NK-92 (cell line): ENCODE results near the gene IPO11.
"Not testable (repeated sequence)": the region's sequence is repeated elsewhere in the genome, so short reads cannot be mapped to it uniquely, and the experiment has no call there.

Experiments used
- DNase-seq: peaks from one replicate; lab custom pipeline; 2025; ENCODE audit not compliant: unreplicated experiment; lab: John Stamatoyannopoulos, UW

The IPO11 gene

DNA sequence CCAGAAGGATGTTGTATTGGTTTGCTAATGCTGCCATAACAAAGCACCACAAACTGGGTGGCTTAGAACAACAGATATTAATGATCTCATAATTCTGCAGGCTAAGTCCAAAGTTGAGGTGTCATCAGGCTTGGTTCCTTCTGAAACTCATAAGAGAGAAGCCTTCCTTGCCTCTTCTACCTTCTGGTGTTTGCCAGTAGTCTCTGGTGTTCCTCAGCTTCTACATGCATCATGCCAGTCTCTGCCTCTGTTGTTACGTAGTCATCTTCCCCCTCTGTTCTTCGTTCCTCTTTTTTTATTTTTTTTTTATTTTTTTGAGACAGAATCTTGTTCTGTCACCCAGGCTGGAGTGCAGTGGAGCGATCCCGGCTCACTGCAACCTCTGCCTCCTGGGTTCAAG is 227.9 kb downstream of the IPO11 start:
- DNase-seq, result no peak

DNA sequence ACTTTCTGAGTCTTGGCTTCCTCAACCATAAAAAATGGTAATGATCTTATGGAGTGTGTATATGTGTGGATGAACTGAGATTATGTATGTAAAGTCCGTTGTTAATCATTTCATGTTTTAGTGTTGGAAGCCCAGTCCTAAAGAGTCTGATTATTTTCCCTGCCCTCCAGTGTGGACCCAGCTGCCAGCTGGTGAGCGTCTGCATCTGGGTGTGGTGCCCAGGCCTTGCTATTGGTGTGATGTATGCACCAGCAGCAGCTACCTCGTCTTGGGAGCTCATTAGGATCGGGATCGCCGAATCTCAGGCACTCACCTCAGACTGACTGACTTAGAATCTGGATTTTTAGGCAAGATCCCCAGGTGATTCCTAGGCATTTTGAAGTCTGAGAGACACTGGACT is 229.9 kb downstream of the IPO11 start:
- DNase-seq, result no peak

DNA sequence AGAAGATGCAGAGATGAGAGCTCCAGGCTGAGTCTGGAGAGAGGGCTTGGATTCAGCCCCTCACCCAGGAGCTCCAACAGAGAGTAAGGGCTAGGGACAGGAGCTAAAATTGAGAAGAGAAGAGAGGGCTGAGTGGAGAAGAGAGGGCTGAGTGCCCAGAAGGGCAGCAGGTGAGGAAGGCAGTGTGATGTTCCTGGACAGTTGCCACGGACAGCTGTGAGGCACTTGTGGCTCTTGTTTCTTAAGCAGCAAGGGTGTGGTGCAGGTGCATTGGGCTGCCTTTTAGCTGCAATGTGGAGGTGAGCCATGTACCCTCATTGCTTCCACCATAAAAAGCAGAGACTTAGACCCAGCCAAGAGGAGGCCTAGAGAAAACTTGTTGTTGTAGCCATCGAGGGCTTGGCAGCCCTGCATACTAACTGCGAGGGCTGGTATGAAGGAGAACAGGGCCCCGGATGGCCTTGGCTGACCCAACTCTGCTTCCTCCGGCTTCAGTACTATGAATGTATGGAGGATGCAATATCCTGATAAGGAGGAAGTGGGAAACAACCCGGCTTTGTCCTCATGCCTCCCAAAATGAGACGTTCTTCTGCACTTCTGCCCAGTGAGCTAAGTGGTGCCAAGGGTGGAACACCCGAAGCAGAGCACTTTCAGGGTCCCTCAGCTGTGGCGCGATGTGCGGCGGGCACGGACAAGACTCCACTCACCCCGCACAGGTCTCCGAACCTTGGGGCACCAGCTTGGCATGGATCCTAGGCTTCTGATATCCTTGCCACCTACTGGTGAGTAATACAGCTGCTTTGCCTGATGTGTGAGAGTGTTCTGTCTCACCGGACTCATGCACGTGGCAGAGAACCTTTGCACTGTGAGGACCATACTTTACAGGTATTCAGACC is 231.2 kb downstream of the IPO11 start:
- DNase-seq, result no peak

DNA sequence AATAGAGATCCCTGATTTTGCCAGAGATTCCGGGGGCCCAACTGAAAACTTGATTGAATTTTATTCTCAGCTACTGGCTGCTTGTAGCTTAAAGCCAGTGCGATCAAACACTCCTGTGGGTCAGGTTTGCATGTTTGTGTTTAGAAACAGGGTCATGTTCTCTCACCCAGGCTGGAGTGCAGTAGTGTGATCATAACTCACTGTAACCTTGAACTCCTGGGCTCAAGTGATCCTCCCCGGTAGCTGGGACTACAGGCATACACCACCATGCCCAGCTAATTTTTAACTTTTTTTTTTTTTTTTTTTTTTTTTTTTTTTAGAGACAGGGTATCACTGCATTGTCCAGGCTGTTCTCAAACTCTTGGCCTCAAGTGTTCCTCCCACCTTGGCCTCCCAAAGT is 232.7 kb downstream of the IPO11 start:
- no peak for DNase-seq

DNA sequence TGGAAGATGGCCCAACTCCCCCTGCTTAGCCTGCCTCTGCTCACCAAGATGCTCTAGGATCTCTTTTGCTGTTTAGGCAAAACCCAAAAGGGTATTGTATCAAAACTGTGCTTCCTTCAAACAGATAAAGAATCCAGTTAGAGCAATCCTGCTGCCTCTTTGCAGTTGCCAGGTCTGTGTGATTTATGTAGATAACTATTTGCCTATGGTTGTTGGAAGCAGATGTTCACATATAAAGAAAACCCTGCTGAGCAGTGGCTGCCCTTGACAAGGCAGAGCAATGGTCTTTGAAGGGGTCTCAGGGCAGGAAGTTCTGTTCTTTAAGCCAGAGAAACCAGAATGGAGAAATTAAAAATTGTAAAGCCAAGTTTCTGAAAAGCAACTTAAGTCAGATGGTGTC is 234.7 kb downstream of the IPO11 start:
- DNase-seq, result no peak

DNA sequence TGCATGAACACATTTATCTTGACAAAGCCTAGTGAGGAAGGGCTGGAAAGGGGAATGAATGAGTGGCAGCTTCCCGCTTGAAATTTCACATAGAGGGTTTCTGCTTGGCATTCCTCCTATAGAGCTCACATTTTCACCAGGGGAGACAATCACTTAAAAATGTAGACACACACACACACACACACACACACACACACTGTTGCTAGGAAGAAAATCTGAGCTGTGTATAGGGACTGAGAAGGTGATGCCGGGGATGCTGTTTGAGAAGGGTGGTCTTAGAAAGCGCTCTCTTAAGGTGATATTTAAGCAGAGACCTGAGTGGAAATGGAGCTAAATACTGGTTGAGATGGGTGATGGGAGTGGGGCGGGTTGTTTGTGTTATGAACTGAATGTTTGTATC is 236.5 kb downstream of the IPO11 start:
- no peak for DNase-seq

DNA sequence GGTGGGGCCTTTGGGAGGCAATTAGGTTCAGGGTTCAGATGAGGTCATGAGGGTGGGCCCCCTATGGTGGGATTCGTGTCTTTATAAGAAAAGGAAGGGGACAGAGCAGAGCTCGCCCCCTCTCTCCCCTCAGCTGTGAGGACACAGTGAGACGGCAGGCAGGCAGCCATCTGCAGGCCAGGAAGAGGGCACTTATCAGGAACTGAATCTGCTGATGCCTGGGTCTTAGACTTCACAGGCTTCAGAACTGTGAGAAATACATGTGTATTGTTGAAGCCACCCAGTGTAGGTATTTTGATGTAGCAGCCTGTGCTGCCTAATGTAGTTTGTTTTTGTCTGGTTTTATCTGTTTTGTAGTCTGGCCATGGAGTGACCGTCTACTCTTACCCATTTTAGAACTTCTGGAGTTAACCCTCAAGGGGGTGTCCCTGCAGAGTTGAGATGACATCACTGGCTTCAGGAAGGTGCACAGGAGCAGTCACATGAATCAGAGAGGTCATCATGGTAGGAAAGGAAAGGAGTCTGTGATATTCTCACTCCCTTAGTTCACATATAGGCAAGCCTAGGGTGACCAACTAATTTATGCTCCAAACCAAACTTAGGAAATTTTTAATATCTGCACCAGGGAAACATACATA is 237.0 kb downstream of the IPO11 start:
- DNase-seq, result no peak

DNA sequence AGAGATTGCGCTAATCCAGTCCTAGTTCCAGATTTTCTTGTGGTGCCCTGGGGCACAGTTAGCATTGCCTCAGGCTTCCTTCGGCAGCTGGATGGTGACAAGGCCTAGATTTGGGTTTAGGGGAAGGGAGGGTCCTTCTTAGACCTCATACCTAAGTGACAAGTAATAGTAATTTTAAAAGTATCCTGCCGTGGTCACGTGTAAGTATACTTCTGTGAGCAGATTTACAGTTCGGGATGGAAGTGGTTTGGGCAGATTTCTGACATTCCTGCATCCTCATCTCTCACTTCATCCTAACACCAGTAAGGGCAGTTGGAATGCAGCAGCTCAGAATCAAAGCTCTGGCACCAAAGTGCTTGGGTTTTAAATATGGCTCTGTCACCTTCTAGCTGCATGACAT is 237.6 kb downstream of the IPO11 start:
- no peak for DNase-seq

DNA sequence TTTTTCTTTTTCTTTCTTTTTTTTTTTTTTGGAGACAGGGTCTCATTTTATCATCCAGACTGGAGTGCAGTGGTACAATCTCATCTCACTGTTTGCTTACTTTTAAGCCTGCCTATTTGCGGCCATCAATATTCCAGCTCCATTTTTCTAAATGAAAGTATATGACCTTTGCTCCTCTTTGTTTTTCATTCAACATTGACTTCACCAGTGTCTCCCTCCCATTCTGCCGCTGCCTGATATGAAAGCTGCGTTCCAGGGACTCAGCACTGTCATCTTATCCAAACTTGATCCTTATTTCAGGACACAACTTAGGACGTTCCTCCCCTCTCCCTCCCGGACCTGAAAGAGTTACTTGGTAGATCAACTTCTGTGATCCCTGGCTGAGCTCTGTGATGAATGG is 239.7 kb downstream of the IPO11 start:
- no peak for DNase-seq

DNA sequence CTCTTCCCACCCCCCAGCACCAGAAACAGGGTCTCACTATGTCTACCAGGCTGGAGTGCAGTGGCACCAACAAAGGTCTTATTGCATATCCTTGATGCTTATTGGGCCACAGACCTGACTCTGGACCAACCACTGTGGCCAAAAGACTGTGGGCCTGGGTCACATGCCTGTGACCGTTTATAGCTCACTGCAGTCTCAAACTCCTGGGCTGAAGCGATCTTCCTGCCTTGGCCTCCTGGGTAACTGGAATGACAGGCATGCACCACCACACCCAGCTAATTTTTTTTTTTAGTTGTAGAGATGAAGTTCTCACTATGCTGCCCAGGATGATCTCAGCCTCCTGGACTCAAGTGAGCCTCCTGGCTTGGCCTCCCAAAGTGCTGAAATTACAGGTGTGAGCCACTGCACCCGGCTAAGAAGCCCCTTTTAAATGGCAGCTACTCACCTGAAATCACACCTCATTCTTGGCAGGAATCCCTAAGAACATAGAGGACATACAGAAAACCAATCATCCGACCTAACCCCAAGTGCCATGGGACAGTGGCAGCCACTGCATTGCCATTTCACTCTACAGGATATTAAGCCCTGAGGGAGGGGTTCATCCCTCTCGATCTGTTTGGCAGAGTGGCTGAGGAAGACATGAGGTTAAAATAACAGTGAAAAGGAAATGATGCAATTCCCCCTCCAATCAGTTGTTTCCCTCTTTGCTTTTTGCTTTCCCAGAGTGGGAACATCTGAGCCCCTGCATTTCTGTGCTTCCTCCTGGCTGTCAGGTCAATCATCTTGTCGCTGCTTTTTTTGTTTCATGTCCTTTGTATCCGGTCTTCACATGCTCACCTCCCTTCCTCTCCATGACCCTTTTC is 240.7 kb downstream of the IPO11 start:
- no peak for DNase-seq

DNA sequence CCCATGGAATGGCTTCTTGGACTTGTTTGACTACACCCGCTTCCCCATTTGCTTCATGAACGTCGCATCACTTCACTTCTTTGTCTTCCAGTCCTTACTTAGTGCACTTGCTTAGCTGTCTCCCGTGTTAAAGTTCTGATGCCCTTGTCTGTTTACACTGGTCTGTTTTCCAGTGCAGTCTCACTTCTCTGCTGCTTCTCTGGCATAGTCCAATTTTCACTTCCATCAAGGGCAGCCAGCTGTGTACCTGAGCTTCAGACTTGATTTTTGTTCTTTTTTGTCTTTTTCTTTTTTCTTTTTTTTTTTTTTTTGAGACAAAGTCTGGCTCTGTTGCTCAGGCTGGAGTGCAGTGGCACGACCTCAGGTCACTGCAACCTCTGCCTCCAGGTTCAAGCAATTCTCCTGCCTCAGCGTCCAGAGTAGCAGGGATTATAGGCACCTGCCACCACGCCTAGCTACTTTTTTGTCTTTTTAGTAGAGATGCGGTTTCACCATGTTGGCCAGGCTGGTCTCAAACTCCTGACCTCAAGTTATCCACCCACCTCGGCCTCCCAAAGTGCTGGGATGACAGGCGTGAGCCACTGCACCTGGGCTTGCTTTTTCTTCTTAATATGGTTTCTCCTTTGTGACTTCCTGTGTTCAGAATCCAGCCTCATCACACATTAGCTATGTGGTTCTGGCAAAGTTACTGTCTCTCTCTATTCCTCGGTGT is 241.5 kb downstream of the IPO11 start:
- DNase-seq, result no peak

DNA sequence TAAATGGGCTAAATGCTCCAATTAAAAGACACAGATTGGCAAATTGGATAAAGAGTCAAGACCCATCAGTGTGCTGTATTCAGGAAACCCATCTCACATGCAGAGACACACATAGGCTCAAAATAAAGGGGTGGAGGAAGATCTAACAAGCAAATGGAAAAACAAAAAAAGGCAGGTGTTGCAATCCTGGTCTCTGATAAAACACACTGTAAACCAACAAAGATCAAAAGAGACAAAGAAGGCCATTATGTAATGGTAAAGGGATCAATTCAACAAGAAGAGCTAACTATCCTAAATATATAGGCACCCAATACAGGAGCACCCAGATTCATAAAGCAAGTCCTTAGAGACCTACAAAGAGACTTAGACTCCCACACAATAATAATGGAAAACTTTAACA is 245.2 kb downstream of the IPO11 start:
- DNase-seq, result not testable (repeated sequence)

DNA sequence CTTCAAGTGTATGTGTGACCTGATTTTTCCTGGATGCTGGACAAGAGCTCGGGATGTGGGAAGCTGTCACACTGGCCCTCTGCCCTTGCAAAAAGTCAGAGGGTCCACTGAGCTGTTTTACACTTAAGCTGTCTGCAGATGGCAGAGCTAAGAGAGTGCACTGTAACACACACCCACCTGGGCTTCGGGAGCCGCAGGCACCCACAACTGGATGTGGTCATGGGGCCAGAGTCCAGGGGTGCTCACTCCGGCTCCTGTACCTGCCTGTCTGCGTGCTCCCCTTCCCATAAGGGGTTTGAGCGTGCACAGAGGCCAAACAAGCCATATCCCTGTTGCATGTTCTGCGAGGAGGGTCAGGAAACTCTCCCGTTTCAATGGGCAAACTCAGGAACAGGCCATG is 248.6 kb downstream of the IPO11 start:
- DNase-seq, result no peak

DNA sequence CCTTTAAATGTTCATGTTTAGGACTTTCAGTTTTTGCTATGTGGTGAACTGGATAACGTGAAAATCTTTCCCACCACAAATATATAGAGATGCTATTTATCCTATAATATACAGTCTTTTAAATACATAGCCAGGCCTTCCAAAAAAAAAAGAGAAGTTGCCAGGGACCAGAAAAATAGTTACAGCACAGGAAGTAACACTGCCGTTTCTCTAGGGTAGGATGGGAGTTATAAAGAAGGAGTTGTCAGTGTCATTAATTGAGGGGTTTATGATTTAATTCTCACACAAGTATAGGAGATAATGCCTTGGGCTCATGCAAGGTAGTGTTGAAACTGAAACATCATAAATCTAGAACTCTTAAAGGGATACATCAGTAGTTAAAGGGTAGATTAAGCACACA is 250.0 kb downstream of the IPO11 start:
- no peak for DNase-seq

DNA sequence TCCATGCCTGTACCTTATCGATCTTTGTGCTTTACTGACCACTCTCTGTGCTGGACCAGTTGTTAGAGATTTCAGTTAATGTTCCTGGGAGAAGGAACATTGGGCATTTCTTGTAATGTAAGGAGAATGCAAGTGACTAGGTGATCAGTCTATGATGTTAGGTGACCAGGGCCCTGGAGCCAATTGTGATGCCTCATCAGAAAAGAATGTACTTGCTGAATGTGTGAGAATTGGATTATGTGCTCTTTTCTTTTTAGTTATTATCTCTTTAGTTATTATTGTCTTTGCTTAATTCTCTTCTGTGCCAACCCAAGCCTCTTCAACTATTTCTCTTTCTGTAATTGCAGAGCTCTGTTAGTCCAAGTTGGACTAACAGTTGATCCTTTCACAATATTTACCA is 258.9 kb downstream of the IPO11 start:
- DNase-seq, result no peak

DNA sequence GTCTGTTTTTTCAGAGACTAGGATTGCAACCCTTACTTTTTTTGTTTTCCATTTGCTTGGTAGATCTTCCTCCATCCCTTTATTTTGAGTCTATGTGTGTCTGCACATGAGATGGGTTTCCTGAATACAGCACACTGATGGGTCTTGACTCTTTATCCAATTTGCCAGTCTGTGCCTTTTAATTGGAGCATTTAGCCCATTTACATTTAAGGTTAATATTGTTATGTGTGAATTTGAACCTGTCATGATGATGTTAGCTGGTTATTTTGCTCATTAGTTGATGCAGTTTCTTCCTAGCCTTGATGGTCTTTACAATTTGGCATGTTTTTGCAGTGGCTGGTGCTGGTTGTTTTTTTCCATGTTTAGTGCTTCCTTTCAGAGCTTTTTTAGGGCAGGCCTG is 264.0 kb downstream of the IPO11 start:
- not testable (repeated sequence) for DNase-seq
